Measurements from ENCODE around the gene CLIP1. TPM values are rescaled to one million over a fixed set of nuclear protein-coding genes. Genes with fewer than 3 reads are reported as not detected.
"Not testable (repeated sequence)": the region's sequence is repeated elsewhere in the genome, so short reads cannot be mapped to it uniquely, and the experiment has no call there.

Gene CLIP1
- total RNA-seq, 1 donor from 2014 or later, result 59.1 TPM

GRCh38 chr12:122402264-122402663 is 20.2 kb downstream of the CLIP1 start:
- Mint-ChIP-seq H3K27me3 (no peaks in the 10 kb centered on the region), H3K9me3 (peaks cover 5% of the 10 kb centered on the region), H3K27ac (no peak overlapping the region), H3K4me3 (no peak overlapping the region), H3K4me1 (ENCODE audit: unreplicated experiment) (peaks cover 38% of the 10 kb centered on the region), H3K36me3 (peaks cover 13% of the 10 kb centered on the region)
- DNase-seq (ENCODE audit: extremely low spot score, unreplicated experiment), result no peak
- TF ChIP-seq, protein P1, sequence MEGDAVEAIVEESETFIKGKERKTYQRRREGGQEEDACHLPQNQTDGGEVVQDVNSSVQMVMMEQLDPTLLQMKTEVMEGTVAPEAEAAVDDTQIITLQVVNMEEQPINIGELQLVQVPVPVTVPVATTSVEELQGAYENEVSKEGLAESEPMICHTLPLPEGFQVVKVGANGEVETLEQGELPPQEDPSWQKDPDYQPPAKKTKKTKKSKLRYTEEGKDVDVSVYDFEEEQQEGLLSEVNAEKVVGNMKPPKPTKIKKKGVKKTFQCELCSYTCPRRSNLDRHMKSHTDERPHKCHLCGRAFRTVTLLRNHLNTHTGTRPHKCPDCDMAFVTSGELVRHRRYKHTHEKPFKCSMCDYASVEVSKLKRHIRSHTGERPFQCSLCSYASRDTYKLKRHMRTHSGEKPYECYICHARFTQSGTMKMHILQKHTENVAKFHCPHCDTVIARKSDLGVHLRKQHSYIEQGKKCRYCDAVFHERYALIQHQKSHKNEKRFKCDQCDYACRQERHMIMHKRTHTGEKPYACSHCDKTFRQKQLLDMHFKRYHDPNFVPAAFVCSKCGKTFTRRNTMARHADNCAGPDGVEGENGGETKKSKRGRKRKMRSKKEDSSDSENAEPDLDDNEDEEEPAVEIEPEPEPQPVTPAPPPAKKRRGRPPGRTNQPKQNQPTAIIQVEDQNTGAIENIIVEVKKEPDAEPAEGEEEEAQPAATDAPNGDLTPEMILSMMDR (conservative IDR thresholded peaks at IDR 0.05), result no peak

GRCh38 chr12:122399592-122400373 is 22.7 kb downstream of the CLIP1 start:
- peaks cover 33% of the 10 kb centered on the region for H3K4me1 Mint-ChIP-seq (ENCODE audit: unreplicated experiment)
- no peak for DNase-seq (ENCODE audit: extremely low spot score, unreplicated experiment)
- peak overlapping the region; percentile 85 for H3K4me3 Mint-ChIP-seq
- TF ChIP-seq, protein P1 (conservative IDR thresholded peaks at IDR 0.05), result peak; percentile 81
- H3K36me3 Mint-ChIP-seq, result peaks cover 9% of the 10 kb centered on the region
- no peaks in the 10 kb centered on the region for H3K27me3 Mint-ChIP-seq
- peak overlapping the region; percentile 98 for H3K27ac Mint-ChIP-seq
- peaks cover under 1% of the 10 kb centered on the region for H3K9me3 Mint-ChIP-seq

DNA sequence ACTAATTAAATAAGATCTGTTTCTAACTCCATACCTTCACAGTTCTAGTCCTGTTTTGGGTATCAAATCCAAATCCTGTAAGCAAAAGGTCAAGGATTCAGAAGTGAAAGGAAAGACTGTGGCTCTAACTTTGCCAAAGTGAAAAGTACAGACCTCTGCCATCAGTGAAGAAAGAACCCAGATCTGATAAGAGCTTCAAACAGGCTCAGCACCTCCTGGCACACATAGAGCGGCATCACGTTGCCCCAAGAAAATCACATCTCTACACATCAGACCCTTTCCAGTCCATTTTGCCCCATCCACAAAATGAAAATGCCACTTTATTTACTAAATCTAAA is 23.2 kb downstream of the CLIP1 start:
- no peak for DNase-seq (ENCODE audit: extremely low spot score, unreplicated experiment)
- Mint-ChIP-seq H3K4me1 (ENCODE audit: unreplicated experiment) (peaks cover 34% of the 10 kb centered on the region), H3K27me3 (no peaks in the 10 kb centered on the region), H3K36me3 (peaks cover 8% of the 10 kb centered on the region), H3K4me3 (peak overlapping the region; percentile 85), H3K9me3 (no peaks in the 10 kb centered on the region), H3K27ac (peak overlapping the region; percentile 98)
- TF ChIP-seq, protein P1 (conservative IDR thresholded peaks at IDR 0.05), result no peak

- not testable (repeated sequence) for DNase-seq (ENCODE audit: extremely low spot score, unreplicated experiment); H3K27ac Mint-ChIP-seq; H3K36me3 Mint-ChIP-seq; H3K4me3 Mint-ChIP-seq; H3K9me3 Mint-ChIP-seq; H3K27me3 Mint-ChIP-seq
- peaks cover 32% of the 10 kb centered on the region for H3K4me1 Mint-ChIP-seq (ENCODE audit: unreplicated experiment)
Measured at GRCh38 chr12:122397981-122398380, 24.5 kb downstream of the CLIP1 start.

- Mint-ChIP-seq H3K36me3 (no peaks in the 10 kb centered on the region), H3K9me3 (no peaks in the 10 kb centered on the region), H3K4me1 (ENCODE audit: unreplicated experiment) (peaks cover 25% of the 10 kb centered on the region), H3K27ac (peak overlapping the region; percentile 14), H3K4me3 (no peak overlapping the region), H3K27me3 (no peaks in the 10 kb centered on the region)
- TF ChIP-seq, protein P1 (conservative IDR thresholded peaks at IDR 0.05), result no peak
- DNase-seq (ENCODE audit: extremely low spot score, unreplicated experiment), result no peak
Measured at GRCh38 chr12:122395319-122395718, 27.1 kb downstream of the CLIP1 start.

- H3K4me1 Mint-ChIP-seq (ENCODE audit: unreplicated experiment), result peaks cover 19% of the 10 kb centered on the region
- H3K9me3 Mint-ChIP-seq, result no peaks in the 10 kb centered on the region
- H3K27me3 Mint-ChIP-seq, result no peaks in the 10 kb centered on the region
- TF ChIP-seq, protein P1 (conservative IDR thresholded peaks at IDR 0.05), result no peak
- H3K27ac Mint-ChIP-seq, result peak overlapping the region; percentile 14
- H3K4me3 Mint-ChIP-seq, result no peak overlapping the region
- DNase-seq (ENCODE audit: extremely low spot score, unreplicated experiment), result no peak
- H3K36me3 Mint-ChIP-seq, result no peaks in the 10 kb centered on the region
Measured at GRCh38 chr12:122394626-122395194, 27.8 kb downstream of the CLIP1 start.

Data from type B pancreatic cell (in vitro differentiated cells).